HG03039 (cell line): Measurements from ENCODE around the gene PPARG.

Experiments used
- ATAC-seq: cut with Tn5 transposase; IDR thresholded peaks from one replicate; pipeline ENCODE4 v1.9.1; 2021; ENCODE audit warnings: mild to moderate bottlenecking, moderate library complexity; ENCODE audit not compliant: unreplicated experiment

Gene PPARG

DNA sequence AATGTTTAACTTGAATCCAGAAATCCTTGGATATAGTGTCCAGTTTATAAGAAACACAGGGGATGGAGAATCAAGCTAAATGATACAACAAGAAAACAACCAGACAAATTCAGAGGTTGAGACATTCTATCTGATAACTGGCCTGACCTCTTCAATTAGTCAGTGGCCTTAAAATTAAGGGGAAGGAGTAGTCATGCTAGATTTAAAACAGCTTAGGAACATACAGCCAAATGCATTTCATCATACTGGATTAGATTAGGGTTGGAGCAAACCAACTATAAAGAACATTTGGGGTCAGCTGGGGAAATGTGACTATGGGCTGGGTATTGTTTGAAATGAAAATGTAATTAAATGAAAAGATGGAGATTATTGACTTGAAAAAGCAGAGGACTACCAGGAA lies 53.3 kb downstream of the PPARG start:
- ATAC-seq, result no peak

DNA sequence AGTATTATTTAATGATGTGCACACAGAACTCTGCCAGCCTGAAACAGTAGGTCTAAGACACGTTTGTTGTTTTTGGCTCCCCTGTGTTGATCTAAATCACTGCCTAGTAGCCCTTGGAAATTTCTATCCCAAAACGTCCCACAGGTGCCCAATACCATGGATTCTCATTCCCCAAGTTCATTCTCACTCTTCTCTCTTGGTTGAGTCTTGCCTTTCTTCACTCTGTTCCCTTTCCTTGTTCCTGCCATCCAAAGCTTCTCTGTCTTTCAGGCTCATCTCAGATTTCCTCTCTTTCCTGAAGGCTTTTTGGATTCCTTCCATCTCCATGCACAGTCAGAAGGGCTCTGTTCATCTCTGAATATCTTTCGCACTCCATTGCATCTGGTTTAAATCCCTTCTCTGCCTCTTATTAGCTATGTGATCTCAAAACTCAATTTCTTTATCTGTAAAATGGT lies 54.2 kb downstream of the PPARG start:
- ATAC-seq, result no peak

DNA sequence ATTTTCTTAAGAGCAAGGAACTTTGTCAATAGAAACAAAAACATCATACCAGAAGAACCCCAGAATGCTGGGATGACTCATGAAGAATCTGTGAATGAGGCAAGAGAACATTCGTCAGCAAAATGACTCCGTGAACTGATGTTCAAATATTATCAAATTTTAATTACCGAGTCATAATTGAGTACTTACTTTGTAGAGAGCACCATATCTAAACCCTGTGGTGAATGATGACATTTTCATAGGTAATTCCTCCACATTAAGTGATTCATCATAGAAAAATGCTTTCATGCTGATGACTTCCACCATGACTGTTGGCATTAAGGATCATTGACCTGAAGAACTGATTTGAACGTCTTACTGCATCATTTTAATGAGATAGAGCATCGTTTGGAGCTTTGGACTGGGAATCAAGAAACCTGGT lies 56.3 kb downstream of the PPARG start:
- no peak for ATAC-seq

DNA sequence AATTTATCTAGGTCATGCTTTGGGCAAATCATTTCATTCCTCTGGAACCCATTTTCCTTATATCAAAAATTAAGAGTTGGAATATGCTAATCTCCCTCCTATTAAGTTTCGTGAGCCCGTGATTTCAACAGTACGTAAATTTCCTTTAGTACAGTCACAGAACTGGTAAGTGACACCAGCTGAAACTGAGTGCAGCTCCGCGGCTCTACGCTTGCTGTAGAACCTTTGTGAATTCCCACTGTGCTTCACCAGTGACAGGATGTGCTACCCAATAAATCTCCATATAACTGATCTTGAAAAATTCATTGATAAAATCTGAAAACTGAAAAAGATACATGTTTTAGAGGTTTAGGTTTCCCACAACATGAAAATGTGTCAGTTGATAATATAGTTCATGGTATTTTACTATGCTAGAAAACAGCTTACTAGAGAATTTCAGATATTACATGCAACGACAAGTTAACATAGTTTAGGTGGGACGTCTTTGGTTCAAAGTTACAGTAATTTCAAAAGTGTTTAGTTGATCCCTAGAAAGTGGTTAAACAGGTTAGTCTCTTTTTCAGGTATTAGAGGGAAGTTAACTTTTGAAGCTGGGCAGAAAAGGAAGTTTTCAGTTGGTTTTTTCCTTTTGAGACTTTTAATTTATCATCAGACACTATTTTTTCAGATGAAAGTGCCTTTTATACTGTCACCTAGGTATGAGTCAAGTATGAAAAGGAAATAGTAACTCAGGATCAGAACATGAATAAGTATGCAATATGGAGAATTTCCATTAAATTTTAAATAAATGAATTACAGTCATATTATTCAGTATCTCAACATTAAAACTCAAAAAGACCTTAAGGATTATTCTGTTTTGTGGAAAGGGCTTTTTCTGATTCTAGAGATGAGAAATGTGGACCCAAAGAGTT lies 57.0 kb downstream of the PPARG start:
- no peak for ATAC-seq

DNA sequence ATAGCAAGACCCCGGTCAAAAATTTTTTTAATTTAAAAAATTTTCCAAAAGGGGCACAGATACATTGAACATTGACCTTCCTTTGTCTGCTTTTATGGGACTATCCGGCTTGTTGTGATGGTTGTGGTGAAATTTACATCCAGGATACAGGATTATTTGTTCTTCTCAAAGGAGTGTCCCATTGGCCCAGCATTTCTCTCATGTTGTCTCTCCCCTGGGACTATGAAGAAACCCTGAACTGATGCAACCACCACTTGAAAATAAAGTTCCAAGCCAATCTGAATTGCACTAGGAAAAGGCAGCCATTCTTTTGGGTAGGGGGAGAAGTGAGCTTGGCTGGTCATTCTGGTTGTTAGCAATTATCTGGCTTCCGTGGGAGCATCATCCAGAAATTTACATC lies 58.4 kb downstream of the PPARG start:
- no peak for ATAC-seq

DNA sequence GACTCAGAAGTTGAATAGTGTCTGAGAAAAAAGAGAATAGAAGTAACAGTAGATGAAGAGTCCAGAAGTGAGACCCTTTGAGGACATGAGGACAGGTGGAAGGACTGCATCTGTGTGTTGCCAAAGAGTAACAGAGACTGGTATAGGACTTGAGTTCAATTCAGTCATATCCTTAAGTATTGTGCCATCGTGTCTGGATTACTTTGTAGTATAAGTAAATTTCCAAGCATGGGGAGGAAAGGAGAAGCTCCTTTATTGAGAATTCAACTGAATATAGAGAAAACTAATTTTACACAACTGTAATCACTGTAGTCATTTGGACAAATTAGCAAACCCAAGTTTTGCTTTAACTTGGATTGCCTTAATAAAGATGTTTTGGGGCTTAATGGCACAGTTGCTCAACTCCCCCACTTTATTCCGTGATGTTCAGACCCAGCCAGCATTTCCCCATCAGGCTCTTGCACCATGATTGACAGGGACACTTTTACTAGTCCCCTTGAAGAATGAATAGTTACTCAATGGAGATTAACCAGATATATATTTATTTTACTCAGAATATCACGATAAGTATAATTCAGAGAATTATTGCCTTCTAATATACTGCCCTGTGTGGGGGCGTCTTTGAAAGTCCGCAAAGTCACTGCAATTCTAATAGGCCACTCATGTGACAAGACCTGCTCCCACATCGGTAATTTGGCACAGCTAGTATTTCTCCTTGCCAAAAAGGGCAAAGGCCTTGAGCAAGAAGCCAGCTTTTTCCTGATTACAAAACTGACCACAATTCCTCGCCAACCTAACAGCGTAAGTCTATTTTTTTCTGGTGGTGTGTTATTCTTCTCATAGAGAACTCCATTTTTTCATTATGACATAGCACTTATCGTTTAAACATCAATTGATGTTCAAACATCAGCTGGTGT lies 61.3 kb downstream of the PPARG start:
- ATAC-seq, result no peak

DNA sequence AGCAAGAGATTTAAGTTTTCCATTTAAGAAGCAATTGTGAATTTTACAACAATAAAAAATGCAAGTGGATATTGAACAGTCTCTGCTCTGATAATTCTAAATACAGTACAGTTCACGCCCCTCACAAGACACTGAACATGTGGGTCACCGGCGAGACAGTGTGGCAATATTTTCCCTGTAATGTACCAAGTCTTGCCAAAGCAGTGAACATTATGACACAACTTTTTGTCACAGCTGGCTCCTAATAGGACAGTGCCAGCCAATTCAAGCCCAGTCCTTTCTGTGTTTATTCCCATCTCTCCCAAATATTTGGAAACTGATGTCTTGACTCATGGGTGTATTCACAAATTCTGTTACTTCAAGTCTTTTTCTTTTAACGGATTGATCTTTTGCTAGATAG lies 62.3 kb downstream of the PPARG start:
- no peak for ATAC-seq

DNA sequence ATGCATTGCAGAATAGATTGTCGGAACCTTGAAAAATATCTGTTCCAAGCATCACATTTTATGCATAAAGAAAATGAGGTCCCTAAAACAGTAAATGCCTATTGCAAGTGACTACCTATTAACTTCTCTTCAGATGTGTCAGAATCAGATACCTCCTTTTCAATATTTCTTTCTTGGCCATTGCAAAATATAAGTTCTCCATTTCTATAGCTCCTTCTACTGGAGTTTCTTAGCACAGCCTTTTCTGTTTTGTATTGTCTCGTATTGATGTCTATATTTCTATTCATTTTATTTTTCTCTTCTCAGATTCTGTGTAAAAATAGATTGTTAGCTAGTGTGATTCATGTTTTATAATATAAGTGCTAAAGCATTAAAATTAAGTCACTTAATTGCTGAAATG lies 63.4 kb downstream of the PPARG start:
- ATAC-seq, result no peak

DNA sequence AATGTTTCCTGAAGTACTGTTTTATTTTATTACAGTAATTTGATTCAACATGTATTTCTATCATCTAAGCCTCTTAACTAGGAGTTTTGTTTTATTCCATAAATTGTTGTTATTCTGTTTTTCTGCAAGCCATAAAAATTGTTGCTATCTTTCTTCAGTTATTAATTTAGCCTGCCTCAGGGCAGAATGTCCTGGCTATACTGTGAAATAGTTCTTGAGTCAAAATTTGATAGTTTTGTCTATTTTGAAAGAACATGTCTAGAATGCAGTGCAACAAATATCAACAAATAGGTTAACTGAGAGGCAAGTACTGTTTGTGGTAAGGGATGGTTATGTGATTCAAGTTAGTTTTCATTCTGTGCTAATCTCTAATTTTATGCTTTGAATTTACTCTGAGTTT lies 63.9 kb downstream of the PPARG start:
- ATAC-seq, result no peak

DNA sequence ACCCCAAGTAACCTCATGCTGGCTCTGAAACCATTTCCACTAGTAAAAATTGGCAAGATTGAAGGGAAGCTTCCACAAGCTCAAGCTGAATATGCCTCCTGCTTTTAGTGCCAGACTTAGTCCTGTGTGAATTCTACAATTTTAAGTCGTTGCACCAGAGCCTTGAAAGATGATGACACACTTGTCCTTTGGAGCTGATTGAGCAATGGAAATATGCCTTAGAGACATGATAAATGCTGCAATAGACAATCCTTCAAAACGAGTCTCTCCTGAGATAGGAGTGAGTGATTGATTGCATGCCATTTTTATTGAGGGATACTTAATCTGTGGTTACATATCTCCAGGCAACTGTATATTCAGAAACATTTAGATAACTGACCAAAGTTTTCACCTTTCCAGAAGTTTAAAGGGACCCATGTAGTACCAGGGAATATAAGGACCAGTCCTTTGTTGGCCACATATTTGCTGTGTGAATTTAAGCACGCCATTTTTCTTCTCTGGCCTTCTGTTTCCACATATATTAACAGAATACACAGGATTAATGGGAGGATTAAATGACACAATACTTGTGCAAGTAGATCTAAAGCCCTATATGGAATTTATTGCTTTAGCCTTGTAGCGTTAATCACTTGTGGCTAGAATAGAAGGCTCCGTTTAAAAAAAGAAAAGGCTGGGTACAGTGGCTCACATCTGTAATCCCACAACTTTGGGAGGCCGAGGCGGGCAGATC lies 65.1 kb downstream of the PPARG start:
- ATAC-seq, result no peak

DNA sequence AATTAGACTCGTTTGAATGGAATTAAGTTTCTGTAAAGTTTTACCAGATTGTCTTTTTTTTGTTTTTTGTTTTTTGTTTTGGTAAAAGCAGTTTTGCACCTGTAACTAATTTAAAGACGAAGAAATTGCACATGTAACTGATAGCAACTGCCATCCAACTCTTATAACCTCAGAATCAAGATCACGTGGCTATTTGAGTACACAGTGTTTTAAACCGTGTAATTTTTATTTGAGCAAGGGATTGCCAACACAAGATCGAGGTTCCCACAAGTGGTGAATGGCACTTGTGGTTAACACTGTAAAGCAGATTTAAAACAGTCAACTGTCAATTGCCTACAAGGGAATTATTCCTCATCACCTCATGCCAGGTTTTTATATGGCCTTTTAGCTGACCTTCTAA lies 67.3 kb downstream of the PPARG start:
- no peak for ATAC-seq

DNA sequence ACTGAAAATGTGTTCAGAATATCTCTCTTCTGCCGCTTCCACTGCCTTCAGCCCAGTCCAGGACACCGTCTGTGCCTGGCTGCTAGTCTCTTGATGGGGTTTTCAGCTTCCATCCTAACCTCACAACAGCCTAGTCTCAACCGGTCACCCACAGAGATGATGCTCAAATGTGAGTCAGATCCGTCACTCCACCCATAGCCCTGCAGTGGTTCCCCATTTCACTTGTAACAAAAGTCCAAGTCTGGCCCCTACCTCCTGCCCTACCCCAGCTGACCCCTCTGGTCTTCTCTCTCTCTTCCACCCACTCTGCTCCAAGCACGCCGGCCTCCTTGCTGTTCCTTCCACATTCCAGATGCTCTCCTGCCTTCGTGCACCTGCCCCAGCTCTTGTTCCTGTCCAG lies 68.1 kb downstream of the PPARG start:
- ATAC-seq, result no peak

DNA sequence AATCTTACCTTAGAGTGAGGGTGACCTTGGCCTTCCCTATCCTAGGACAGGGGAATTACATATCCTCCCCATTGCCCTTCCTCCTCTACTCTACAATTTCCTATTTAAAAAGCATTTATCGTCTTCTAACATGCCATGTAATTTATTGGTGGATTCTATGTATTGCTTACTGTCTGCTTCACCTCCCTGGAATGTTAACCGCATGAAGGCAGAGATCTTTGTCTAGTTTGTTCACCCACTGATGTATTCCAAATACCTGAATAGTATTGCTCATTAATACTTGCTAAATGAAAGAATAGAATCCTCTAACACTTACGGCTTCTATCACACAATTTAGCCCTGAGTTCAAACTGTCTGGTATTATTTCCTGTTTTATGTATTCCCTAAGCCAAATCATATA lies 68.6 kb downstream of the PPARG start:
- no peak for ATAC-seq

DNA sequence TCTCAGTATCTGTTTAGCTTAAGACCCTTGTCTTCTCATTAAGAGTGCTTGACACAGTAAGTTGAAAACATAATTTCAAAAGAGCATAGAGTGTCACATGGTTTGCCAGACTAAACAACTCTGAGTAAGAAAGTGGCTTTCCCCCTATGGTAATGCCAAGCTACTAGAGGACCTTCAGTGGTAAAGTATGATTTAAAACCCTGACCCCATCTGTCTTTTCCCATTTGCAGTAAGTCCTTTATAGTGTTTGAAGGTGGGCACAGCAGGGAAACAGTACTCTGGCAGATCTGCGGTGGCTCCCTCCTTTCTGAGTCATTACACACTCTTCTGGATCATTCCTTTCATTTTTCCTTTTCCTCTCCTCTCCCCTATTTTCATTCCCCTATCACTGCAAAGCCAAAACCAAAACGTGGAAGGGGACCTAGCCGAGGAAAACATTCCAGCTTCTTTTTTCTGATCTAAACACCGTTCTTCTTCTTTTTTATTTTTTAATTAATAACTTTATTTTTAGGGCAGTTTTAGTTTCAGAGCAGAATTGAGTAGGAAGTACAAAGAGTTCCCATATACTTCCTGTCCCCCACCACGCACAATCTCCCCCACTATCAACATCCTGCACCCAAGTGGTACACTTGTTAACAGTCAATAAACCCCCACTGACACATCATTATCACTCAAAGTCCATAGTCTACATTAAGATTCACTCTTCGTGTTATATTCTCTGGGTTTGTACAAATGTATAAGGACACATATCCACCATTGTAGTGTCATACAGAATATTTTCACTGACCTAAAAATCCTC lies 74.7 kb downstream of the PPARG start:
- ATAC-seq, result no peak

DNA sequence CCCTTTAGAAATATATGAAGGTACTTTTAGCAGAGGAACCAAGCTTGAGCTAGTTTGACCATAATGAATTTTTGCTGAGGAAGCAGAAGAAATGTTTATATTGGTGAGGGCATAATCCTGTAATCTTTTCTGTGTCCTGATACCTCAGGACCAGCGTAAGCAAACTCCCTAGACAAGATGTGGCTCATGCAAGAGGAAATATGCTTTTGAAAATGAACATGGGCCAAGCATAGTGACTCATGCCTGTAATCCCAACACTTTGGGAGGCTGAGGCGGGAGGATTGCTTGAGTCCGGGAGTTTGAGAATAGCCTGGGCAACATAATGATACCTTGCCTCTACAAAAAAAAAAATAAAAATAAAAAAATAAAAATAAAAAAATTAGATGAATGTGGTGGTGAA lies 78.5 kb downstream of the PPARG start:
- ATAC-seq, result no peak

DNA sequence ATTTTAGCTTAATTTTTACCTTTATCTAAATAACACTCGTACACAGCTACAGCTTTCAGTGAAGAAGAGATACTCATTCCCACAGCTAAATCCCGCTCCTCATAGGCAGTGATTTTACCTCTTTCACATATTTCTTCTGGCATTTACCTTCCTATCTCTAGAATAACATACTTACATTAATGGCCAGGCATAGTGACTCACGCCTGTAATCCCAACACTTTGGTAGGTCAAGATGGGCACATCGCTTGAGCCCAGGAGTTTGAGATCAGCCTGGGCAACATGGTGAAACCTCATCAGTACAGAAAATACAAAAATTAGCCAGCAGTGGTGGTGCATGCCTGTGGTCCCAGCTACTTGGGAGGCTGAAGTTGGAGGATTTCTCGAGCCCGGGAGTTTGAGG lies 80.2 kb downstream of the PPARG start:
- ATAC-seq, result no peak

DNA sequence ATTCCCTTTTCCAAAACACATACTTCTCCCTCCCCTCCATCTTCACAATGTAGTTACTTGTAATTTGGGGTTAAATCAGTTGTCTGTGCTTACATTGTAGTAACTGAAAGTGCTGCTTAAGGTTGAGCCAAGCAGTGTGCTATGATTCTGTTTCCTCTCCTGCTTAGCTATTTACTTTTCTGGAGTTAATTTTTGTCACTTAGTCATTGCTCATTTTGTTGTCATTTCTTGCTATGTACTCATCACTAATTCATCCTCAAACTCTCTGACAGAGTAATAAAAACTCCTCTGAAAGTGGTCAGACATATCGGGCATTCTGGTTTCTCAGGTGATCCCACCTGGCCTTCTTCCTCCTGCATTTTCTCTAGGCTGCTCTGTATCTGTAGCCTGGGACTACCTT lies 80.7 kb downstream of the PPARG start:
- ATAC-seq, result no peak

DNA sequence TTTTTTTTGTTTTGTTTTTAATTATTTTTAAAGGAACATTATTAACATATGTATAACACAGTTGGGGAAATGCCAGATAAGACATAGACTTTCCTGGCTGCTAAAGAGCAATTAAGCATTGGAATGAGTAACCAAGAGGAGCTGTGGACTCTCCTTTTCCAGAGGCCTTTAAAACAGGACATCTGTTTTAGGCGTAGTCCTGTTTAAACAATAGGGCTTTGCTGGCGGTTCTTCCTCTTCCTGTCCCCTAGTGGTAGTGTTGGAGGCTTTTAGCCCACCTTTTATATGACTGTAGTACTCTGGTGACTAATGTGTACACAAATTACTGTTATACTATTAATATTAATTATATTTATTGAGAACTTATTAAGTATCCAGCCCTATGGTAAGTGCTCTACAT lies 81.9 kb downstream of the PPARG start:
- ATAC-seq, result no peak

DNA sequence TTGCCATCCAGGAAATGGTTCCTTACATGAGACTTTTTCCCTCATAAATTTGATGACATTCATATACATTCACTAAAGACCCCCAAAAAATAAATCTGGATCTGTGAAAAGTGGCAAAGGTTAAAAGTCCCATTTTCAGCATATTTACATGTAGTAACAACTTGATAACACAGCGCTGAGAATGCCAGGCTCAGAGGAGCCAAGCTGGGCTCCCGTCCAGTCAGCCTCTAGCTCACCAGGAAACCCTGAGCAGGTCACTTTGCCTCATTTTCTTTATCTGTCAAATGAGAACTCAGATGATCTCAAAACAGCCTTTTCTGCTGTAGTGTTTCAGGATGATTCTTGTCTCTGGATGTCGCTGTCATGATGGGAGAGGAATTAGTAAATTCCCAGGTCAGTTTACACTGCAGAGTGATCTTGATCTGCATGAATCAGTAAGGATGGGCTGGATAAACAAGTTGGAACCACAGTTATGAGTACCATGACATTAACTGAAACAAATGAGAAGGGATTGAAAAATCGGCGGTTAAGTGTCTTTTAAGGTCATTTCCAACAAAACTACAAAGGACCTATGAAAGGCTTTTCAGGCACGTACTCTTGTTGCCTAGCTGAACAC lies 82.8 kb downstream of the PPARG start:
- no peak for ATAC-seq

DNA sequence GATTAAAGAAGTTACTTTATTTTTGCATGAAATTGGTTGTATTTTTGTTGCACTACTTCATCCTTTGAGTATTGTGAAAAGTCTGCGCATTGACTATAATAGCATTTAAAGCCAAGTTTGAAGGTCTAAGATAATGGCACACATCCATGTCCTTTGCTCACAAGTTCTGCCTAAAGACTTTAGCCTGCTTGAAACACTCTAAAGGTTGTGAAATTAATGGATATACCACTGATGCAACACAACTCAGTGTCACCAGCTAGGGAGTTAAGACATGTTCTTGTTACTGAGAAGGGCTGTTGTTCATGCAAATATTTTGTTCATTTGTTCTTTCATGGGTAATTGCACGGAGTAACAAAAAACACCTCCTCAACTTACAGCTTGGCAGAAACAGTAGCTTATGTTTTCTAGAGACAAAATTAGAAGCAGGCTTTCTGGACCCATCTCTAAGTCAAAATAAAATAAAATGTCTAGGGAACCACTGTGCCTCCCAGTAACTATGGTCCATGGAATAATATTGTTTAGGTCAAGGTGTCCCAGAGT lies 83.9 kb downstream of the PPARG start:
- no peak for ATAC-seq
